GM18520 (cell line): ENCODE results near the gene FIBCD1.

Experiments used
- ATAC-seq: cut with Tn5 transposase; IDR thresholded peaks from one replicate; pipeline ENCODE4 v1.9.1; 2021; ENCODE audit not compliant: unreplicated experiment

The FIBCD1 gene

DNA sequence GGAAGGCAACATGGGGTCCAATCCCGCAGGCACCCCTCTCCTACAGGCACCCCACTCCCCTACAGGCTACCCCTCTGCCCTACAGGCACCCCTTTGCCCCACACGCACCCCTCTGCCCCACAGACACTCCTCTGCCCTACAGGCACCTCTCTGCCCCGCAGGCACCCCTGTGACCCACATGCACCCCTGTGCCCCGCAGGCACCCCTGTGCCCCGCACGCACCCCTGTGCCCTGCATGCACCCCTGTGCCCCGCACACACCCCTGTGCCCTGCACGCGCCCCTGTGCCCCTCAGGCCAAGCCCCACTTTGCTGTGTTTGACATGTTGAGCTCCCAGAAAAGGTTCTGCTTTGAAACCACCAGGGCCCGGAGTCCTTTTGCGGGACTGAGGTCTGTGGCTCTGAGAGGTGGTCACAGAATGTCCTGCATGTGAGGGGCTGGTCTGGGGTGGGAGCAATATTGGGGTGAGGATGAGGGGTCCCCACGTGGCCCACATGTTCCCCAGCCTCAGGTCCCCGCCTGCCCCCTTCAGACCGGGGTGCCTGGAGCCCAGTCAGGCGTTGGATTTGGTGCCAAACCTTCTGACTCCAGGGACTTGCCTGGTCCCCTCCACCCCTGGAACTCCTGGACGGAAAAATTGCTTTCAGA lies 41.8 kb downstream of the FIBCD1 start:
- ATAC-seq: no peak

DNA sequence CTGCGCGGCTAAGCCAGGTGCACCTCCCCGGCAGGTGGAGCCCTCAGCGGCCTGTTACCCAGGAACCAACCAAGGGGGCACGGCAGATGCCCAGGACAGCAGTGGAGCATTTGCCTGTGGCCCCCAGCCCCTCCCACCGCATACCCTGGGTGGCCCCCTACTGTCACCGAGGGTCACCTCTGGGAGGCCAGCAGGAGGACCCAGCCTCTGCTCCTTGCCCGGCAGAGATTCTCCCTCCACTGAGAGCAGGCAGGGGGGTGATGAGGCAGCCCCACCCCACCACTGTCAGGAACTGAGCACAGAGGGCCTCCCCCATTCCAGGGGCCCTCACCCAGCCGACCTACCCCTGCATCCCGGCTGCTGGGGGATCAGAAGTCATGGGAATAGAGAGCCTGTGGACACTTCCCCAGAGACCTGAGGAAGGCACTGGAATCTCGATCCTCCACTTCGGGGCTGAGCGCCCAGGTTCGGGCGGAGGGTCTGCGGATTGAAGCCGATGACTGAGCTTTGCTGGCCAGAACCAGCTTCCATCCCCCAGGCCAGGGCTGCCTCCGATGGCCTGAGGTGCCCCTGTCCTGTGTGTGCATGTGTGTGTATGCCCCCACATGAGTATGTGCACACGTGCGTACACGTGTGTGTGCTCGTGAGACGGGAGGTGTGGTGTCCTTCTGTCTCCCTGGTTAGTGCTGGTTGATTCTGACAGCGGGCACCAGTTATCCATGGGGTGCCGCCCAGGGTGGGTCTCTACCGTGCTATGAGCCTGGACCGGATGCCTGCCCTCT lies 42.6 kb downstream of the FIBCD1 start, which contains the start of gene QRFP:
Gene QRFP, minus strand, starts transcription at position 580 of the 782 bp plus-strand sequence. CDS start 2,974 bp downstream, outside the sequence.
- no peak for ATAC-seq

DNA sequence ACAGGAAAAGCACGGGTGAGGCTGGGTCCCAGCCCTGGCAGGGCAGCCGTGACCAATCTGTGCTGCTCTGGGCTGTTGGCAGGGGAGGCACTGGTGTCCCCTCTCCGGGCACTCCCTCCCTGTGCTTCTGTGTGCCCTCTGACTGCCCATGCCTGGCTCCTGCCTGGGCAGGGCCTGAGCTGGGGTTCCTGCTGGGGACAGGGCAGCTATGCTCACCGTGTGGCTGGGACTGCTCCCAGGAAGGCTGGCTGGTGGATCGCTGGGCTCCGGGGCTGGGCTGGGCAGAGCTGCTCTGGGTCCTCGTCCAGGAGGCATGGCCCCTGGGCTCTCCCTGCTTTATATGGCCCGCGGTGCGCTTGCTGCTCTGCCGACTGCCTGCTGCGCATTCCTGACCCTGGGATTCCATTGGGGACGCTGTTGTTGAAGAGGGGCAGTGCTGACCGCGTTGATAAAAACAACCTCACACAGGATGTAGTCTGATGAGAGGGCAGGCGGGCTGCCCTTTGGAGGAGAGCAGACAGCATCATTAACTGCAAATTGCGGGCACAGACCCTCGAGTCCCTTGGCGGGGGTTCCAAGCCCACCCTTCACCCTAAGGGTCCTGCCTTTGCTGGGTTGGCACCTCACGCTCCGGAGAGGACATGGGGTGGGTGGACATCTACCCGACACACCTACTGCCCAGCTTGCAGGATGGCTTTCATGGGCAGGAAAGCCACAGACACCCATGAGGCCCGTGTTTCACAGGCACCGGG lies 43.4 kb downstream of the FIBCD1 start:
- no peak for ATAC-seq

GRCh38 chr9:130895038-130895437 lies 44.0 kb downstream of the FIBCD1 start:
- ATAC-seq: no peak

- ATAC-seq: no peak
These were observed 44.5 kb downstream of the FIBCD1 start for GRCh38 chr9:130894546-130894945.

DNA sequence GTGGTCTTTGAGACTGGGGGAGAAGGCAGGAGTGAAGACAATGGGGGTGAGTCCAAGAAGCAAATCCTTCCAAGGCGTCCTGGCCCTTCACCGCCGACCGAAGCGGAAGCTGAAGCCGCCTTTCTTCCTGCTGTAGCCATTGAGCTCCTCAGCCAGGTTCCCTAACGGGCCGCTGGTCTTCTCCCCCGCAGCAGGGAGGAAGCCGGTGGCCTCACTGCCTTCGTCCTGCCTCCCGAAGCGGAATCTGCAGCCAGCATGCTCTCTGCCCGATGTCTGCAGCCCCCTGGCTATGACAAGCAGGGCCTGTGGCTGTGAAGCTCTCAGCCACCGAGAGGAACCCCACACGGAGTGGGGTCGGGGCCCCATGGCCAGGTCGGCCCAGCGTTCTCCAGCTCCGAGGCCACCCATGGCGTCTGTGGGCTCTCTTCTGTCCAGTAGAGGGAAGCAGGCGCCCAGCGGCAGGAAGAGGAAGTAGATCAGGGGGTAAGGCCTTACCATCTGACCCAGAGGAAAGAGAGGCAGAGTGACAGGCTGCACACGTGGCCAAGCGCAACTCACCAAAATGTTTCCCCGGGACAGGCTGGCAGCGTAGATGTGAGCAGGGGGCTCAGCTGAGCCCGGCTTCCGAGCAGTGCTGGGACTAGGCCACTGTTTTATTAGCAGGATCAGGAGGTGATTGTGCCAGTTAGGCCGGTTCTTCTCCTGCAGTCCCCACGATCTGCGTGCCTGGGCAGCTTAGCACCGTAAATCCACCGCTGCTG lies 45.5 kb downstream of the FIBCD1 start:
- no peak for ATAC-seq

GRCh38 chr9:130892477-130893304 lies 46.4 kb downstream of the FIBCD1 start:
- ATAC-seq: no peak

DNA sequence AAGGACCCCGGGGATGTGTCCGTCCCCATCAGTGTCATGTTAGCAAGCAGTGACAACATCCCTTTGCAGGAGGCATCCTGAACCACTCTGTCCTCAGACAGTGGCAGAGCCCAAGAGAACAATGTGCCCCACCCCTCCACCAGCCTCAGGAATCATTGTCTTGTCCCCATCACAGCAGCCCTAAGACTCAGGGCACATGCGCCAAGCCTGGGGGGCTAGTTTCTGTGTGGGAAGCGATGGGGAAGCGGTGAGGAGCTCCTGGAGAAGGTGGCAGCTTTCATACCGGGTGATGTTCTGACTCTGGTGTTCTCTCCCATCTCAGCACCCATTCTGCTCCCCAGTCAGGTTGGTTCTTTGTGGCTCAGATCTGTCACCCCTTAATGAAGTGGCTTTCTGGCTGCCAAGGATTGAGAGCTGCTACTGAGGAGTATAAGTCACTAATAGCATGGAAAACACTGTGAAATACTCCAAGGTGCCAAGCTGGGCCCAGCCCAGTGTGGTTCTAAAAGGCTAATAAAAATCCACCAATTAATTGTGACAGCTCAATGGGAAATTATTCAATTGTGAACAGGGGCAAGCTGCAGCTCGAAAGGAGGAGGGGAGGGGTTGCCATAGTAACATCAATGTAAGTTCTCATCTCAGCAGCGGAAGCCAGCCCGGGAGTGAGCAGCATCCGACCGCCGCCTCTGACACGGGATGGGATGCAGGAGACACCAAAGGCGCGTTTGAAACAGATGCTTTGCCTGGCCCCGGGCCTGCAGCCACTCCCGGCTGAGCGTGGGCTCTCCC lies 47.2 kb downstream of the FIBCD1 start:
- no peak for ATAC-seq

DNA sequence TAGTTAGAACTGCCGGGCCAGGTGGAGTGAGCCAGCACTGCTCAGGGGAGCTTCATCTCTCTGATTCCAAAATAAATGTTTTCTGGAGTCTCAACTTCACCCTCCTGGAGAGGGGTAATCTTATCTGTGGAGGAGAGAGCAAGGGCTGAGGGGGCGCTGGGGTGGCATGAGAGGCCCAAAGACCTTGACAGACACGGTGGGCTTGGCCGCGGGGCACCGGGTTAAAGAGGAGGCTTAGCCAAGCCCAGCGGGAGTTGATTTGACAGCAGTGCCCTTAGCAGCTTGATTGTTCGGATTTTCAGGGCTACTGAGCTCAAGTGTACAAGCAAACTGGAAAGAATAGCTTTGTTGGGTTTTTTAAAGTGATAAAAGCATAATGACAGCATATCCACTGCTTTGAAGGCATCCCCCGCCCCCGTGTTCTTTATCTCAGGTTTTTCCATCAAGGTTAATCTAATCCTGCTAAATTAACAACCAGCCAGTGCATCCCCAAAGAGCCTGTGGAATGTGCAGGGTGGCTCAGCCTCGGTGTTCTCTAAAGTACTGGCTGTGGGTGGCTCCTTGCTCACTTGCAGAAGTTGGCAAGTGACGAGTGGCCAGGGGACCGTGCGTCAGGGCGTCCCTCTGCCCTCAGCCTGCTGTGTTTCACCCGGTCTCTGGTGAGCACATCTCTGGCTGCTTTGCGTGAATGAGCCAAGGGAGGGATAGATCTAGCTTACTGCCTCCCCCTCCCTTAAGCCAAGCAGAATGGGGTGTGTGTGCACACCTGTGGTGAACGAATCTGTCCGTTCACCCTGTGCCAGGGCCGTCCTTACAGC lies 48.0 kb downstream of the FIBCD1 start:
- no peak for ATAC-seq

GRCh38 chr9:130890124-130890523 lies 48.9 kb downstream of the FIBCD1 start:
- ATAC-seq: no peak

DNA sequence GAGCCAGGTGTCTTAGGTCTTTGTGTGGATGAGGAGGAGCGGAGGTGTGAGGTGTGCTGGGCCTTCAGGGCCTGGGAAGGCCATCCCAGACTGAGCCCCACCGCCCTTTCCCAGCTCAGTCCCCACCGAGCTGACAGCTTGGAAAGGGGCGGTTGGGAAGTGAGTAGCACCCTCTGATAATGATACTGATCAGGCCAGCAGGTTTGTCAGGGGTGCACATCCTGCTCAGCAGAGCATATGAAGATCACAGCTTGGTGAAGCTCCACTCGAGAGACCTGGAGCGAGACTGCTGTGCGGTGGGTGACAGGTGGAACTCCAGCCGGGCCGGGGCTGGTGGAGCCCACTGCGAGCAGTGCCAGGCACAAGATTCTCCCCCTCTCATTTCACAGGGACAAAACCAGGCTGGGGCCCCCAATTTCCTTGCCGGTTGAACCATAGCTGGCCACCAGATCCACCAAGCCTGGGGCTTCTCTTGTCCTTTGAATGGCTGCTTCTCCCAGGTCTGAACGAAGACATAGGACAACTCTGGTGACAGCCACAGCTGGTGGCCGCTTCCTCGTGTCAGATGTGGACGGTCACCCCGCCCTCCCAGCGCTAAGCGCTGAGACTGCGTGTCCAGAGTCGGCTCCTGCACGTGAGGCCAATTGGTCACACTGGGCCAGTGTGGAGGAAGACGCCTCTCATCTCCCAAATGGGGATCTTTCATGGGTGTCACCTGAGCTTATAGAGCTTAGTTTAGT lies 50.7 kb downstream of the FIBCD1 start:
- ATAC-seq: no peak

GRCh38 chr9:130887494-130888144 lies 51.4 kb downstream of the FIBCD1 start:
- no peak for ATAC-seq

- ATAC-seq: no peak
These were observed 52.1 kb downstream of the FIBCD1 start for GRCh38 chr9:130886981-130887380.

- ATAC-seq: no peak
These were observed 53.3 kb downstream of the FIBCD1 start for GRCh38 chr9:130885484-130886375.

DNA sequence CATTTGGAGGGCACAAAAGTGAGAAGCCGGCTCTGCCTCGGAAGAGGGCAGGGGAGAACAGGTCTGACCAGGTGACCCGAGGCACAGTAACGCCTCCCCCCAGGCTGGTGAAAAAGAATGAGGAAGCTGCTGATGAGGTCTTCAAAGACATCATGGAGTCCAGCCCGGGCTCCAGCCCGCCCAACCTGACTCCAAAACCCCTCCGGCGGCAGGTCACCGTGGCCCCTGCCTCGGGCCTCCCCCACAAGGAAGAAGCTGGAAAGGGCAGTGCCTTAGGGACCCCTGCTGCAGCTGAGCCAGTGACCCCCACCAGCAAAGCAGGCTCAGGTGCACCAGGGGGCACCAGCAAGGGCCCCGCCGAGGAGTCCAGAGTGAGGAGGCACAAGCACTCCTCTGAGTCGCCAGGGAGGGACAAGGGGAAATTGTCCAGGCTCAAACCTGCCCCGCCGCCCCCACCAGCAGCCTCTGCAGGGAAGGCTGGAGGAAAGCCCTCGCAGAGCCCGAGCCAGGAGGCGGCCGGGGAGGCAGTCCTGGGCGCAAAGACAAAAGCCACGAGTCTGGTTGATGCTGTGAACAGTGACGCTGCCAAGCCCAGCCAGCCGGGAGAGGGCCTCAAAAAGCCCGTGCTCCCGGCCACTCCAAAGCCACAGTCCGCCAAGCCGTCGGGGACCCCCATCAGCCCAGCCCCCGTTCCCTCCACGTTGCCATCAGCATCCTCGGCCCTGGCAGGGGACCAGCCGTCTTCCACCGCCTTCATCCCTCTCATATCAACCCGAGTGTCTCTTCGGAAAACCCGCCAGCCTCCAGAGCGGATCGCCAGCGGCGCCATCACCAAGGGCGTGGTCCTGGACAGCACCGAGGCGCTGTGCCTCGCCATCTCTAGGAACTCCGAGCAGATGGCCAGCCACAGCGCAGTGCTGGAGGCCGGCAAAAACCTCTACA lies 54.2 kb downstream of the FIBCD1 start:
- ATAC-seq: no peak
